ENCODE measurements around the gene ZFAND4.

- TF ChIP-seq CTCF (conservative IDR thresholded peaks at IDR 0.05 in 1 of 2, IDR thresholded peaks at IDR 0.05 in 1 of 2; ENCODE audit: low read depth in 1 of 2, low read length in 2 of 2) (no peak), EZH2 (IDR thresholded peaks at IDR 0.05; ENCODE audit: low read length, missing control alignments) (no peak)
Measured at GRCh38 chr10:45582386-45582781, 90.2 kb downstream of the ZFAND4 start.

All from fibroblast of lung (primary cell).